BLaER1 (cell line): ENCODE data around the gene KDM4C.
"Not testable (repeated sequence)": the region's sequence is repeated elsewhere in the genome, so short reads cannot be mapped to it uniquely, and the experiment has no call there.

Source experiments
- H3K27ac ChIP-seq: shearing (Covaris generic); formaldehyde crosslinking; 2 replicates; pipeline ENCODE4 v1.8.1; 2022
- H3K27me3 ChIP-seq: shearing (Covaris generic); formaldehyde crosslinking; 2 replicates; pipeline ENCODE4 v1.8.1; 2022
- H3K36me3 ChIP-seq: shearing (Covaris generic); formaldehyde crosslinking; 2 replicates; pipeline ENCODE4 v1.8.1; 2022
- H3K4me1 ChIP-seq: shearing (Covaris generic); formaldehyde crosslinking; 2 replicates; pipeline ENCODE4 v1.8.1; 2022
- H3K4me2 ChIP-seq: shearing (Covaris generic); formaldehyde crosslinking; 2 replicates; pipeline ENCODE4 v1.8.1; 2022
- H3K4me3 ChIP-seq: shearing (Covaris generic); formaldehyde crosslinking; 2 replicates; pipeline ENCODE4 v1.8.1; 2022
- H3K9ac ChIP-seq: shearing (Covaris generic); formaldehyde crosslinking; 2 replicates; pipeline ENCODE4 v1.8.1; 2022
- H3K9me3 ChIP-seq: shearing (Covaris generic); formaldehyde crosslinking; 2 replicates; pipeline ENCODE4 v1.8.1; 2022
- H4K20me1 ChIP-seq: shearing (Covaris generic); formaldehyde crosslinking; 2 replicates; pipeline ENCODE4 v1.8.1; 2022
- Cebpa-rat ChIP-seq: shearing (Covaris generic); IDR thresholded peaks from 2 replicates; pipeline ENCODE4 v1.8.1; 2022

Gene KDM4C

GRCh38 chr9:7009065-7009464 is 251.3 kb downstream of the KDM4C start:
- 0 out of 2 replicates have a peak overlapping the region, but pooled peaks have one; percentile 20 for H3K4me3 ChIP-seq
- no peak overlapping the region for H3K9ac ChIP-seq
- peaks cover 12% of the 10 kb centered on the region for H3K4me1 ChIP-seq
- peaks cover 30% of the 10 kb centered on the region for H3K27me3 ChIP-seq
- no peak overlapping the region for H3K27ac ChIP-seq
- peaks cover 27% of the 10 kb centered on the region for H3K9me3 ChIP-seq
- peaks cover 34% of the 10 kb centered on the region for H4K20me1 ChIP-seq
- no peak for TF ChIP-seq Cebpa-rat
- peaks cover 70% of the 10 kb centered on the region for H3K36me3 ChIP-seq
- no peak overlapping the region for H3K4me2 ChIP-seq

- H3K27me3 ChIP-seq, result peaks cover 32% of the 10 kb centered on the region
- no peak overlapping the region for H3K4me3 ChIP-seq
- peaks cover 20% of the 10 kb centered on the region for H3K9me3 ChIP-seq
- H4K20me1 ChIP-seq, result peaks cover 34% of the 10 kb centered on the region
- H3K4me2 ChIP-seq, result peak overlapping the region; percentile 13
- peak; percentile 10; the same call in 1 of the 2 replicates for TF ChIP-seq Cebpa-rat
- H3K27ac ChIP-seq, result no peak overlapping the region
- no peak overlapping the region for H3K9ac ChIP-seq
- peaks cover 69% of the 10 kb centered on the region for H3K36me3 ChIP-seq
- H3K4me1 ChIP-seq, result peaks cover 12% of the 10 kb centered on the region
Measured at GRCh38 chr9:7011395-7012067, 253.8 kb downstream of the KDM4C start.

DNA sequence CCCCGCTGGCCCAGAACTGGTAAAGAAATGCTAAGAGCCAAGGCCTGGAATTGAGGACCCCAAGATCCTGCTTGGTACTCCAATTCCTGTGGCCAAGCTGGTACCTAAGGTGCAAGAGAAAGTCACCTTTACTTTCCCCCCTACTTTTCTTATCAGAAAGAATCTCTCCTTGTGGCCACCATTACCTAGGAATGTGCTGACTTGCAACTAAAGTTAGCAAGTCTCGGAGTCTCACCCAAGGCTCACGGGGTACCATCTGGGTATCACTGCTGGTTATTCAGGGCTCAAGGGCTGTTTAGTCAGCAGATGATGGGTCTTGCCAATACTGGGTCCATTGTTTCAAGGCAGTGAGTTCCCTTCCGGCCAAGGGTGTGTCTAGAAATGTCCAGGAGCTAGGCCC is 270.2 kb downstream of the KDM4C start:
- Histone ChIP-seq H4K20me1 (no peaks in the 10 kb centered on the region), H3K27ac (no peak overlapping the region), H3K27me3 (no peaks in the 10 kb centered on the region), H3K4me3 (no peak overlapping the region), H3K9me3 (no peaks in the 10 kb centered on the region), H3K4me1 (no peaks in the 10 kb centered on the region), H3K9ac (no peak overlapping the region), H3K4me2 (no peak overlapping the region), H3K36me3 (peaks cover 45% of the 10 kb centered on the region)
- TF ChIP-seq Cebpa-rat, result no peak

DNA sequence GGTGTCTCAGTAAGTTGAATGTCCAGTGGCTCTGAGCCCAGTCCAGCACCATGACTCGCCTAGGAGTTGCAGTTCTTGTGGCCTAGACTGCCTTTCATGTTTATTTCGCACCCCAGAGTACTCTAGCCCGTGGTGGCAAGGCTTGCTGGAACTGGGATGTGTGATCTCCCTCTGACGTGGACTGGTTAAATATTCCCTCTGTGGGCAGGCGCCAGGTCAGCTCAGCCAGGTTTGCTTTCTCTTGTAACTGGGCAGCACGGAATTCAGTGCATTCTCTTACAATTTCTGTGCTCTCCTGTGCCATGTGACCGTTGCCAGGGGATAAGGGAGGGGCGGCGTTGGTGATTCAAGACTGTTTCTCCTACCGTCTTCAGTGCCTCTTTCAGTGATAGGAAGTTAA is 270.8 kb downstream of the KDM4C start:
- no peak for TF ChIP-seq Cebpa-rat
- no peaks in the 10 kb centered on the region for H4K20me1 ChIP-seq
- no peaks in the 10 kb centered on the region for H3K4me1 ChIP-seq
- H3K27me3 ChIP-seq, result no peaks in the 10 kb centered on the region
- H3K27ac ChIP-seq, result no peak overlapping the region
- no peaks in the 10 kb centered on the region for H3K9me3 ChIP-seq
- H3K36me3 ChIP-seq, result peaks cover 45% of the 10 kb centered on the region
- no peak overlapping the region for H3K9ac ChIP-seq
- H3K4me2 ChIP-seq, result no peak overlapping the region
- H3K4me3 ChIP-seq, result no peak overlapping the region

GRCh38 chr9:7030943-7031342 is 273.2 kb downstream of the KDM4C start:
- not testable (repeated sequence) for H3K4me1 ChIP-seq, H3K9me3 ChIP-seq, H4K20me1 ChIP-seq, H3K27me3 ChIP-seq, H3K4me3 ChIP-seq, H3K9ac ChIP-seq, H3K27ac ChIP-seq, H3K4me2 ChIP-seq
- H3K36me3 ChIP-seq, result peaks cover 42% of the 10 kb centered on the region

- Histone ChIP-seq H3K4me2 (no peak overlapping the region), H3K36me3 (peaks cover 17% of the 10 kb centered on the region), H3K4me1 (no peaks in the 10 kb centered on the region), H3K4me3 (no peak overlapping the region), H3K27me3 (no peaks in the 10 kb centered on the region), H3K9me3 (no peaks in the 10 kb centered on the region), H4K20me1 (no peaks in the 10 kb centered on the region), H3K27ac (no peak overlapping the region), H3K9ac (no peak overlapping the region)
- TF ChIP-seq Cebpa-rat, result no peak
Measured at GRCh38 chr9:7033076-7034045, 275.6 kb downstream of the KDM4C start.

GRCh38 chr9:7037176-7037575 is 279.4 kb downstream of the KDM4C start:
- Histone ChIP-seq H3K27me3 (no peaks in the 10 kb centered on the region), H4K20me1 (no peaks in the 10 kb centered on the region), H3K36me3 (peaks cover 15% of the 10 kb centered on the region; the same call in 1 of the 2 replicates), H3K9ac (no peak overlapping the region), H3K9me3 (no peaks in the 10 kb centered on the region), H3K4me2 (no peak overlapping the region), H3K4me3 (no peak overlapping the region), H3K27ac (no peak overlapping the region), H3K4me1 (no peaks in the 10 kb centered on the region)
- TF ChIP-seq Cebpa-rat, result no peak

DNA sequence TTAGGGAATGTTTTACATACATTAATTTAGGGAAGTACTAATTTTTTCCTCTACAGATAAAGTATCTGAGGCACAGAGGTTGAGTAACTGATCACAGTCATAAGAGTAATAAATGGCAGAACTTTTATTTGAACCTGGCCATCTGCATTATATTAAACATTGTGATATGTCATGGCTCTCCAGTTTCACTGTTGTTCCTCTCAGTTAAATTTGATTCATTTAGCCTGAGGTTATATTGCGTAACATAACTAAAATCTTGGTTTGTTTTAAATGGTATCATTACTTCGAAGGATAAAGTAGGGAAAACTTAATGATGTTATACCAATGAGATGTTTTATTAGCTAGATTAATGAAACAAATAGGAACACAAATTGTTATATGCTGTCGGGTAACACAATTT is 284.4 kb downstream of the KDM4C start:
- Histone ChIP-seq H3K9me3 (no peaks in the 10 kb centered on the region), H3K9ac (no peak overlapping the region), H3K27ac (no peak overlapping the region), H3K4me2 (no peak overlapping the region), H3K4me3 (no peak overlapping the region), H3K4me1 (no peaks in the 10 kb centered on the region), H3K36me3 (peaks cover 18% of the 10 kb centered on the region), H3K27me3 (no peaks in the 10 kb centered on the region), H4K20me1 (no peaks in the 10 kb centered on the region)
- TF ChIP-seq Cebpa-rat, result no peak

DNA sequence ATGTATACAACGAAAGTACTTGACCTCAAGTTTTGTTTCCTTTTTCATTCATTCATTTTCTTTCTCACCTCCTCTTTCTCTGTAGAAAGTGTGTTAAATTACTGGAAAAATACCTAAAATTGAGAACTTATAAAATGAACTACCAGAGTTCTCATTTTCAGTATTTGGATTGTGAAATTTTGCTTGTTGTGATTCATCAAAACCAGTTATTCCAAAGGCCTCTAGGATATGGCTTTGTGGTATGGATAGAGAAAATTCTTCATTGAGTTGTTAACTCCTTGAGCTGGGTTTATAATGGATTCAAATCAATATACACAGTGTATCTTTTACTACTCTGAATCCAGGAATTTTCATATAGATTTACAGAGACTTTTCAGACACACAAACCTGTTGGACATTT is 287.6 kb downstream of the KDM4C start:
- peaks cover 36% of the 10 kb centered on the region for H3K36me3 ChIP-seq
- no peaks in the 10 kb centered on the region for H4K20me1 ChIP-seq
- H3K4me1 ChIP-seq, result no peaks in the 10 kb centered on the region
- no peak for TF ChIP-seq Cebpa-rat
- H3K4me2 ChIP-seq, result no peak overlapping the region
- no peaks in the 10 kb centered on the region for H3K27me3 ChIP-seq
- no peak overlapping the region for H3K4me3 ChIP-seq
- H3K27ac ChIP-seq, result no peak overlapping the region
- no peak overlapping the region for H3K9ac ChIP-seq
- no peaks in the 10 kb centered on the region for H3K9me3 ChIP-seq

DNA sequence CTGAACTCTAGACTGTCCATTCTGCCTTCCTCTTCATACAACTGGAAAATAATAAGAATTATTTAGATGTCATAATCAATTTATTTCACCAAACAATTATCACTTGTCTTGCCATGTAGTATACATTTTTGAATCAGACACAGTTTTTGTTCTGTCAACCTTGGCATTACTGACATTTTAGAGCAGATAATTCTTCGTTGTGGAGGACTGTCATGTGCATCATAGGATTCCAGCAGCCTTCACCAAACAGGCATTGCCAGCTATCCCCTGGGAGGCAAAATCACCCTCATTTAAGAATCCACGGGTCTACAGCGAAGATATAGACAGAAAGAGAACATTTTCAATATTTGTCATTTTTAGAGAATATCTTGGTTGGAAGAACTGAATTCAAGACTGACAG is 293.9 kb downstream of the KDM4C start:
- Histone ChIP-seq H3K4me1 (no peaks in the 10 kb centered on the region), H3K27ac (no peak overlapping the region), H4K20me1 (no peaks in the 10 kb centered on the region), H3K9me3 (no peaks in the 10 kb centered on the region), H3K36me3 (peaks cover 36% of the 10 kb centered on the region), H3K27me3 (no peaks in the 10 kb centered on the region), H3K4me3 (no peak overlapping the region), H3K4me2 (no peak overlapping the region), H3K9ac (no peak overlapping the region)
- TF ChIP-seq Cebpa-rat, result no peak
